ENCODE data around the gene PTGS2. TPM values are rescaled to one million over a fixed set of nuclear protein-coding genes. Genes with fewer than 3 reads are reported as not detected.

The PTGS2 gene
- total RNA-seq, 1 experiment from 2014 or later, result 0.37 TPM

DNA sequence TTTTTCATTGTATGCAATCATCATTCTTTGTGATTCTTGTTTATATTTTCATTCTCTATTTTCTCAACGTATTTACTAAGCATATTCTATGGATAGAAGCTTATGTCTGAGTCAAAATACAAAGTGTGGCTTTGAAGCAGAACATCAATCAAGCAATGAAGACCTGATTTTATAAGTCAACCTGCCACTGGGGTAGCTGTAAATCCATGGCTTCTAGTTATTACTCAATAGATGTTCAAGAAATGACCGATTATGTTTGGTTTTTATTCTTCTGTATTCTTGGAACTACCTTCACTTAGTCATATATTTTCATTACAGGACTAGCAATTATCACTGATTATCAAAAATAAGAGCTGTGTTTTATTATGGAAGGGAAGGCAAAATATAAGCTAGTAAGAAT is 20.5 kb upstream of the PTGS2 start:
- Histone ChIP-seq H3K23me2 (ENCODE audit: insufficient read length, low read depth, low read length, poor library complexity, severe bottlenecking) (no peaks in the 10 kb centered on the region), H3K56ac (ENCODE audit: insufficient read length, low read depth, low read length) (no peak overlapping the region), H3K4ac (ENCODE audit: low read depth, low read length) (no peak overlapping the region), H3K14ac (ENCODE audit: insufficient read depth, low read length) (no peak overlapping the region), H2BK12ac (ENCODE audit: insufficient read length, low read depth, low read length) (no peak overlapping the region), H3K4me1 (ENCODE audit: insufficient read depth, low read length) (no peaks in the 10 kb centered on the region), H2BK5ac (ENCODE audit: insufficient read length, low read length) (no peak overlapping the region), H2BK15ac (ENCODE audit: low read depth, low read length) (no peak overlapping the region), H4K5ac (ENCODE audit: insufficient read length, low read depth, low read length) (no peak overlapping the region), H3T11ph (ENCODE audit: low read length) (no peak overlapping the region), H3K9ac (ENCODE audit: extremely low read depth, insufficient read length, low read length) (no peak overlapping the region), H4K20me1 (ENCODE audit: control insufficient read depth, insufficient read depth, insufficient read length) (no peaks in the 10 kb centered on the region), H3K27me3 (ENCODE audit: insufficient read depth, low read length) (no peaks in the 10 kb centered on the region), H2BK120ac (ENCODE audit: low read depth, low read length, poor library complexity, severe bottlenecking) (no peak overlapping the region), H3K79me2 (ENCODE audit: insufficient read depth, low read length) (no peaks in the 10 kb centered on the region), H4K8ac (replicated peaks; ENCODE audit: insufficient read length, low read depth, low read length) (no peak overlapping the region), H2BK20ac (ENCODE audit: low read depth, low read length, poor library complexity, severe bottlenecking) (no peak overlapping the region), H2AFZ (ENCODE audit: low read length) (no peak overlapping the region), H3K27ac (ENCODE audit: insufficient read length, low read depth, low read length) (no peak overlapping the region), H2AK5ac (ENCODE audit: insufficient read length, low read length) (no peak overlapping the region), H3K79me1 (ENCODE audit: insufficient read depth, low read depth, low read length, poor library complexity, severe bottlenecking) (no peaks in the 10 kb centered on the region), H3K18ac (ENCODE audit: insufficient read length, low read depth, low read length) (no peak overlapping the region), H3K9me3 (ENCODE audit: control insufficient read depth, low read depth, low read length) (no peaks in the 10 kb centered on the region), H4K91ac (ENCODE audit: insufficient read length, low read depth, low read length) (no peak overlapping the region), H3K4me2 (ENCODE audit: insufficient read depth, insufficient read length, low read length) (no peak overlapping the region), H3K23ac (ENCODE audit: insufficient read length, low read depth, low read length) (no peak overlapping the region)
- Mint-ChIP-seq H3K36me3 (ENCODE audit: insufficient read depth in 1 of 3, low read depth in 3 of 3) (no peaks in the 10 kb centered on the region), H3K4me3 (no peak overlapping the region), H3K27me3 (ENCODE audit: low read depth) (no peaks in the 10 kb centered on the region), H3K9me3 (no peaks in the 10 kb centered on the region), H3K4me1 (no peaks in the 10 kb centered on the region), H3K27ac (no peak overlapping the region)
- no peak for DNase-seq
- TF ChIP-seq, protein P1, sequence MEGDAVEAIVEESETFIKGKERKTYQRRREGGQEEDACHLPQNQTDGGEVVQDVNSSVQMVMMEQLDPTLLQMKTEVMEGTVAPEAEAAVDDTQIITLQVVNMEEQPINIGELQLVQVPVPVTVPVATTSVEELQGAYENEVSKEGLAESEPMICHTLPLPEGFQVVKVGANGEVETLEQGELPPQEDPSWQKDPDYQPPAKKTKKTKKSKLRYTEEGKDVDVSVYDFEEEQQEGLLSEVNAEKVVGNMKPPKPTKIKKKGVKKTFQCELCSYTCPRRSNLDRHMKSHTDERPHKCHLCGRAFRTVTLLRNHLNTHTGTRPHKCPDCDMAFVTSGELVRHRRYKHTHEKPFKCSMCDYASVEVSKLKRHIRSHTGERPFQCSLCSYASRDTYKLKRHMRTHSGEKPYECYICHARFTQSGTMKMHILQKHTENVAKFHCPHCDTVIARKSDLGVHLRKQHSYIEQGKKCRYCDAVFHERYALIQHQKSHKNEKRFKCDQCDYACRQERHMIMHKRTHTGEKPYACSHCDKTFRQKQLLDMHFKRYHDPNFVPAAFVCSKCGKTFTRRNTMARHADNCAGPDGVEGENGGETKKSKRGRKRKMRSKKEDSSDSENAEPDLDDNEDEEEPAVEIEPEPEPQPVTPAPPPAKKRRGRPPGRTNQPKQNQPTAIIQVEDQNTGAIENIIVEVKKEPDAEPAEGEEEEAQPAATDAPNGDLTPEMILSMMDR (conservative IDR thresholded peaks at IDR 0.05), result no peak
- no CpG with 5 or more reads among the region's 2 CpGs for WGBS (ENCODE audit: extremely low coverage, insufficient read length, low lambda C conversion rate)
